Astrocyte (in vitro differentiated cells and primary cell): ENCODE data around the gene NOL4L.

ENCODE experiments used
- EZH2 ChIP-seq: IDR thresholded peaks from 2 replicates; pipeline ENCODE4 v1.6.1; 2012; ENCODE audit warnings: mild to moderate bottlenecking, low read length, inconsistent platforms; ENCODE audit not compliant: insufficient read depth
- TF ChIP-seq, protein P1 (sequence below): IDR thresholded peaks from 2 replicates; pipeline ENCODE4 v1.5.1; 2011; ENCODE audit warnings: low read depth, mild to moderate bottlenecking, inconsistent platforms, low read length, moderate library complexity; ENCODE audit not compliant: insufficient read depth

DNA sequence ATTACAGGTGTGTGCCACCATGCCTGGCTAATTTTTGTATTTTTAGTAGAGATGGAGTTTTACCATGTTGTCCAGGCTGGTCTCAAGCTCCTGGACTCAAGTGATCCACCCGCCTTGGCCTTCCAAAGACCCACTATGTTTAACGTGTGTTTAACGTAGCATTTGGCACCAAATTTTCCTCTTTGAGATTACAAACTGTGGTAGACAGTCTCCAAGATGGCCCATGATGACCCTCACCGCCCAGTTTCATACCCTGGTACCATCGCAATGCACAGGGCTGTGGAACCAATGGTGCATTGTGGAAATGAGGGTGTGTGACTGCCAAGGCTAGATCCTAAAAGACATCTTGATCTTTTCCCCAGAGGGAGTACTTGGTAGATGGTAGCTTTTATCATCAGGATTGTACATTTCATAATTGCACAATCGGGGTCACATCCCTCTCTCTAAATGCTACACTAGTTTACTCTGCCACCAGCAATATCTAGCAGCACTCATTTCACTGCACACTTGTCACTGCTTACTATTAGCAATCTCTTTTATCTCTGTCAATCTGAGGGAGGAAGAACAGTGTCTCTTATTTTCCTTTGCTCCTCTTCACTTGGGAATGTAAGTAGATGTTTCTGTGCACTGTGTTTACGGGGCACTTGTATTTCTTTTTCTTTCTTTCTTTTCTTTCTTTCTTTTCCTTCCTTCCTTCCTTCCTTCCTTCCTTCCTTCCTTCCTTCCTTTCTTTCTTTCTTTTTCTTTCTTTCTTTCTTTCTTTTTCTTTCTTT is 96.9 kb downstream of the NOL4L start:
- TF ChIP-seq EZH2: no peak
- TF ChIP-seq, protein P1, sequence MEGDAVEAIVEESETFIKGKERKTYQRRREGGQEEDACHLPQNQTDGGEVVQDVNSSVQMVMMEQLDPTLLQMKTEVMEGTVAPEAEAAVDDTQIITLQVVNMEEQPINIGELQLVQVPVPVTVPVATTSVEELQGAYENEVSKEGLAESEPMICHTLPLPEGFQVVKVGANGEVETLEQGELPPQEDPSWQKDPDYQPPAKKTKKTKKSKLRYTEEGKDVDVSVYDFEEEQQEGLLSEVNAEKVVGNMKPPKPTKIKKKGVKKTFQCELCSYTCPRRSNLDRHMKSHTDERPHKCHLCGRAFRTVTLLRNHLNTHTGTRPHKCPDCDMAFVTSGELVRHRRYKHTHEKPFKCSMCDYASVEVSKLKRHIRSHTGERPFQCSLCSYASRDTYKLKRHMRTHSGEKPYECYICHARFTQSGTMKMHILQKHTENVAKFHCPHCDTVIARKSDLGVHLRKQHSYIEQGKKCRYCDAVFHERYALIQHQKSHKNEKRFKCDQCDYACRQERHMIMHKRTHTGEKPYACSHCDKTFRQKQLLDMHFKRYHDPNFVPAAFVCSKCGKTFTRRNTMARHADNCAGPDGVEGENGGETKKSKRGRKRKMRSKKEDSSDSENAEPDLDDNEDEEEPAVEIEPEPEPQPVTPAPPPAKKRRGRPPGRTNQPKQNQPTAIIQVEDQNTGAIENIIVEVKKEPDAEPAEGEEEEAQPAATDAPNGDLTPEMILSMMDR: no peak
